ENCODE results near the gene GATAD2B.
"Not testable (repeated sequence)": the region's sequence is repeated elsewhere in the genome, so short reads cannot be mapped to it uniquely, and the experiment has no call there.

DNA sequence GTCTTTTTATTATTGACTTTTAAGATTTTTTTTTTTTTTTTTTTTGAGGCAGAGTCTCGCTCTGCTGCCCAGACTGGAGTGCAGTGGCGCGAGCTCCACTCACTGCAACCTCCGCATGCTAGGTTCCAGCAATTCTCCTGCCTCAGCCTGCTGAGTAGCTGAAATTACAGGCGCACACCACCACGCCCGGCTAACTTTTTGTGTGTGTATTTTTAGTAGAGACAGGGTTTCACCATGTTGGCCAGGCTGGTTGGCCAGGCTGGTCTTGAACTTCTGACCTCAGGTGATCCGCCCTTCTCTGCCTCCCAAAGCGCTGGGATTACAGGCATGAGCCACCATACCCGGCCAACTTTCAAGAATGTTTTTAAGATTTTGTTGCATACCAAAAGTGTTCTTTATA lies 156.1 kb downstream of the GATAD2B start:
- TF ChIP-seq, protein P1, sequence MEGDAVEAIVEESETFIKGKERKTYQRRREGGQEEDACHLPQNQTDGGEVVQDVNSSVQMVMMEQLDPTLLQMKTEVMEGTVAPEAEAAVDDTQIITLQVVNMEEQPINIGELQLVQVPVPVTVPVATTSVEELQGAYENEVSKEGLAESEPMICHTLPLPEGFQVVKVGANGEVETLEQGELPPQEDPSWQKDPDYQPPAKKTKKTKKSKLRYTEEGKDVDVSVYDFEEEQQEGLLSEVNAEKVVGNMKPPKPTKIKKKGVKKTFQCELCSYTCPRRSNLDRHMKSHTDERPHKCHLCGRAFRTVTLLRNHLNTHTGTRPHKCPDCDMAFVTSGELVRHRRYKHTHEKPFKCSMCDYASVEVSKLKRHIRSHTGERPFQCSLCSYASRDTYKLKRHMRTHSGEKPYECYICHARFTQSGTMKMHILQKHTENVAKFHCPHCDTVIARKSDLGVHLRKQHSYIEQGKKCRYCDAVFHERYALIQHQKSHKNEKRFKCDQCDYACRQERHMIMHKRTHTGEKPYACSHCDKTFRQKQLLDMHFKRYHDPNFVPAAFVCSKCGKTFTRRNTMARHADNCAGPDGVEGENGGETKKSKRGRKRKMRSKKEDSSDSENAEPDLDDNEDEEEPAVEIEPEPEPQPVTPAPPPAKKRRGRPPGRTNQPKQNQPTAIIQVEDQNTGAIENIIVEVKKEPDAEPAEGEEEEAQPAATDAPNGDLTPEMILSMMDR (conservative IDR thresholded peaks at IDR 0.05 in 1 of 2, IDR thresholded peaks at IDR 0.05 in 1 of 2; ENCODE audit: low read depth in 1 of 2, low read length in 2 of 2) = not testable (repeated sequence)
- not testable (repeated sequence) for TF ChIP-seq EZH2 (IDR thresholded peaks at IDR 0.05; ENCODE audit: low read length, missing control alignments)

Measured in fibroblast of lung (primary cell).